HG03432 (cell line): Measurements from ENCODE around the gene SNRPA.
"Not testable (repeated sequence)": the region's sequence is repeated elsewhere in the genome, so short reads cannot be mapped to it uniquely, and the experiment has no call there.

Experiments
- ATAC-seq: cut with Tn5 transposase; IDR thresholded peaks from one replicate; pipeline ENCODE4 v1.9.1; 2021; ENCODE audit warnings: mild to moderate bottlenecking, moderate library complexity; ENCODE audit not compliant: unreplicated experiment

The SNRPA gene

GRCh38 chr19:40743926-40744325 lies 7.1 kb upstream of the SNRPA start:
- ATAC-seq: no peak

- ATAC-seq: no peak
Measured at GRCh38 chr19:40744554-40745401, 6.2 kb upstream of the SNRPA start.

- ATAC-seq: no peak
Measured at GRCh38 chr19:40745402-40745780, 5.6 kb upstream of the SNRPA start.

GRCh38 chr19:40747536-40747935 lies 3.5 kb upstream of the SNRPA start:
- no peak for ATAC-seq

GRCh38 chr19:40750058-40750873 lies 737 bp upstream of the SNRPA start, which contains the start of gene ACTMAP:
TSS of gene ACTMAP (minus strand) at chr19:40750477. CDS start at chr19:40749803, 674 bp downstream.
- peak; percentile 80 for ATAC-seq

- ATAC-seq: no peak
Measured at GRCh38 chr19:40752257-40752781, 1.3 kb downstream of the SNRPA start.

GRCh38 chr19:40754611-40755247 lies 3.7 kb downstream of the SNRPA start:
- ATAC-seq: no peak

GRCh38 chr19:40755248-40755624 lies 4.2 kb downstream of the SNRPA start:
- no peak for ATAC-seq

GRCh38 chr19:40755791-40756190 lies 4.8 kb downstream of the SNRPA start:
- ATAC-seq: no peak

GRCh38 chr19:40756502-40757110 lies 5.6 kb downstream of the SNRPA start:
- no peak for ATAC-seq

- ATAC-seq: no peak
Measured at GRCh38 chr19:40758491-40758890, 7.5 kb downstream of the SNRPA start.

- ATAC-seq: no peak
Measured at GRCh38 chr19:40759352-40759751, 8.3 kb downstream of the SNRPA start.

- no peak for ATAC-seq
Measured at GRCh38 chr19:40762754-40763470, 11.9 kb downstream of the SNRPA start.

GRCh38 chr19:40763526-40763925 lies 12.5 kb downstream of the SNRPA start:
- no peak for ATAC-seq

GRCh38 chr19:40763963-40764362 lies 13.0 kb downstream of the SNRPA start:
- ATAC-seq: no peak

- ATAC-seq: not testable (repeated sequence)
Measured at GRCh38 chr19:40766385-40766784, 15.4 kb downstream of the SNRPA start.

- no peak for ATAC-seq
Measured at GRCh38 chr19:40768869-40769268, 17.9 kb downstream of the SNRPA start.

GRCh38 chr19:40771101-40771862 lies 20.3 kb downstream of the SNRPA start:
- not testable (repeated sequence) for ATAC-seq

GRCh38 chr19:40774916-40775631 lies 24.1 kb downstream of the SNRPA start, which contains the start of gene MIA:
TSS of gene MIA (plus strand) at chr19:40775521. CDS start at chr19:40775543, 22 bp downstream.
- ATAC-seq: no peak
